HepG2 (cell line): ENCODE measurements around the gene ZNF628. TPM values are rescaled to one million over a fixed set of nuclear protein-coding genes. Genes with fewer than 3 reads are reported as not detected.

Experiments
- CEBPG ChIP-seq: IDR thresholded peaks from 2 replicates; pipeline ENCODE4 v1.6.1; 2016
- DNMT3B ChIP-seq: conservative IDR thresholded peaks from 2 replicates; pipeline ENCODE4 v1.6.1; 2016; ENCODE audit warnings: missing biosample characterization, control low read depth
- EP300 ChIP-seq, 3 experiments: sonication (generic) in 1 of 3; formaldehyde crosslinking in 1 of 3; IDR thresholded peaks; 2 replicates each; pipeline versions ENCODE4 v1.5.1 to v1.6.1; 2011 to 2020; ENCODE audit warnings: low read depth in 2 of 3, low read length in 2 of 3, borderline replicate concordance in 1 of 3, improper control_type of control experiment in 1 of 3, mild to moderate bottlenecking in 1 of 3, missing genetic modification reagents in 1 of 3, moderate library complexity in 1 of 3
- GLMP ChIP-seq: sonication (generic); formaldehyde crosslinking; IDR thresholded peaks from 2 replicates; pipeline ENCODE4 v1.9.0; 2021; ENCODE audit warnings: missing genetic modification reagents, mild to moderate bottlenecking, borderline replicate concordance
- HIVEP1 ChIP-seq: sonication (generic); formaldehyde crosslinking; IDR thresholded peaks from 2 replicates; pipeline ENCODE4 v1.4.0; 2020; ENCODE audit warnings: mild to moderate bottlenecking, missing genetic modification reagents
- ISX ChIP-seq: sonication (generic); formaldehyde crosslinking; conservative IDR thresholded peaks from 2 replicates; pipeline ENCODE4 v1.5.0; 2020; ENCODE audit warnings: missing genetic modification reagents
- MIER3 ChIP-seq: IDR thresholded peaks from 2 replicates; pipeline ENCODE4 v1.6.1; 2016; ENCODE audit warnings: missing compliant biosample characterization, borderline replicate concordance
- NR1H2 ChIP-seq: sonication (generic); formaldehyde crosslinking; IDR thresholded peaks from 2 replicates; pipeline ENCODE4 v1.8.1; 2022; ENCODE audit warnings: low read depth, missing genetic modification reagents, borderline replicate concordance
- PAWR ChIP-seq: sonication (generic); formaldehyde crosslinking; IDR thresholded peaks from 2 replicates; pipeline ENCODE4 v1.4.0; 2020; ENCODE audit warnings: missing genetic modification reagents, mild to moderate bottlenecking, borderline replicate concordance
- SP1 ChIP-seq, 2 experiments: fragments of 450-650 bp in 1 of 2; sonication (generic) in 1 of 2; formaldehyde crosslinking in 1 of 2; IDR thresholded peaks; 2 replicates each; pipeline versions ENCODE4 v1.4.0 to v1.6.1; 2016 to 2020; ENCODE audit warnings: missing genetic modification reagents in 1 of 2
- SP2 ChIP-seq: sonication (generic); formaldehyde crosslinking; IDR thresholded peaks from 2 replicates; pipeline ENCODE4 v1.5.1; 2020; ENCODE audit warnings: mild to moderate bottlenecking, missing genetic modification reagents
- TCF7L2 ChIP-seq: IDR thresholded peaks from 2 replicates; pipeline ENCODE4 v1.6.1; 2011; ENCODE audit warnings: mild to moderate bottlenecking, low read depth, low read length, moderate library complexity
- ZC3H13 ChIP-seq: sonication (generic); formaldehyde crosslinking; IDR thresholded peaks from 2 replicates; pipeline ENCODE4 v1.8.1; 2023; ENCODE audit warnings: mild to moderate bottlenecking, missing genetic modification reagents, moderate library complexity
- ZFP82 ChIP-seq: sonication (generic); formaldehyde crosslinking; IDR thresholded peaks from 2 replicates; pipeline ENCODE4 v1.5.1; 2020; ENCODE audit warnings: mild to moderate bottlenecking, missing genetic modification reagents, borderline replicate concordance
- ZNF256 ChIP-seq: sonication (generic); formaldehyde crosslinking; conservative IDR thresholded peaks from 2 replicates; pipeline ENCODE4 v1.4.0; 2020; ENCODE audit warnings: missing genetic modification reagents
- ZNF275 ChIP-seq: sonication (generic); formaldehyde crosslinking; IDR thresholded peaks from 2 replicates; pipeline ENCODE4 v1.8.0; 2022; ENCODE audit warnings: missing genetic modification reagents, mild to moderate bottlenecking, inconsistent platforms, borderline replicate concordance
- ZNF383 ChIP-seq: sonication (generic); formaldehyde crosslinking; IDR thresholded peaks from 2 replicates; pipeline ENCODE4 v1.4.0; 2020; ENCODE audit warnings: missing genetic modification reagents, mild to moderate bottlenecking, borderline replicate concordance
- ZNF546 ChIP-seq: sonication (generic); formaldehyde crosslinking; conservative IDR thresholded peaks from 2 replicates; pipeline ENCODE4 v1.8.1; 2023; ENCODE audit warnings: mild to moderate bottlenecking, missing genetic modification reagents
- ZNF589 ChIP-seq: sonication (generic); formaldehyde crosslinking; conservative IDR thresholded peaks from 2 replicates; pipeline ENCODE4 v1.8.0; 2022; ENCODE audit warnings: mild to moderate bottlenecking, moderate library complexity, missing genetic modification reagents
- ZNF614 ChIP-seq: IDR thresholded peaks from 2 replicates; pipeline ENCODE4 v1.6.1; 2018; ENCODE audit warnings: missing biosample characterization, missing genetic modification reagents, inconsistent platforms, borderline replicate concordance
- ZNF768 ChIP-seq: sonication (generic); formaldehyde crosslinking; IDR thresholded peaks from 2 replicates; pipeline ENCODE4 v1.4.0; 2020; ENCODE audit warnings: missing genetic modification reagents
- polyA plus RNA-seq, 8 experiments: library from polyadenylated mRNA; depleted of rRNA in 3 of 8; stranded (reverse) in 7 of 8; unstranded in 1 of 8; fragments of >200 nt; fragmentation: Illumina TruSeq in 4 of 8; extraction: Trizol in 4 of 8; gene quantifications; 2 replicates each; pipeline versions ENCODE4 v1.2.1 to v1.2.3, GENCODE V29; 2011 to 2016; ENCODE audit warnings: low read depth in 4 of 8, missing spikeins in 1 of 8, mixed read lengths in 1 of 8; ENCODE audit not compliant: insufficient read depth in 1 of 8
- total RNA-seq, 5 experiments: library from RNA; depleted of rRNA; stranded (reverse); fragments of >200 nt; fragmentation: Illumina TruSeq; extraction: Trizol; gene quantifications; 2 replicates each; pipeline ENCODE4 v1.2.3, GENCODE V29; 2016; ENCODE audit warnings: low read depth in 1 of 5
- TF ChIP-seq, protein P1 (sequence below): IDR thresholded peaks from 2 replicates; pipeline ENCODE4 v1.6.1; 2016; ENCODE audit warnings: mild to moderate bottlenecking
- TF ChIP-seq, protein P2 (sequence below): sonication (generic); formaldehyde crosslinking; IDR thresholded peaks from 2 replicates; pipeline ENCODE4 v1.8.1; 2023; ENCODE audit warnings: missing genetic modification reagents, mild to moderate bottlenecking, borderline replicate concordance
- TF ChIP-seq, protein P3 (sequence below): IDR thresholded peaks from 2 replicates; pipeline ENCODE4 v1.6.1; 2018; ENCODE audit warnings: missing genetic modification reagents

Gene ZNF628
- total and polyA plus RNA-seq, 2 of the 13 experiments (the other 11 are each of a cell fraction or from before 2014, with no cell fraction given): 0.54 to 1.2 TPM

GRCh38 chr19:55467236-55468053 is 9.0 kb upstream of the ZNF628 start (continued):
- TF ChIP-seq ZNF383 (CRISPR knock-in tag) (no peak), ZFP82 (CRISPR knock-in tag) (no peak), TCF7L2 (no peak), EP300 (IDR thresholded peaks at IDR 0.05; ENCODE audit: low read depth in 2 of 2, low read length in 2 of 2) (peak in 1 of 2 experiments; percentile 12; a peak in 1 of 4 replicates), EP300 (CRISPR knock-in tag; IDR thresholded peaks at IDR 0.05; ENCODE audit: borderline replicate concordance) (no peak; the same call in 1 of the 2 replicates), HIVEP1 (CRISPR knock-in tag) (no peak), ZC3H13 (CRISPR knock-in tag) (no peak), DNMT3B (CRISPR knock-in tag) (no peak), ZNF275 (CRISPR knock-in tag) (no peak), ZNF546 (no peak), GLMP (CRISPR knock-in tag) (no peak), ZNF768 (peak; percentile 77), ZNF589 (CRISPR knock-in tag) (no peak), ZNF614 (no peak), MIER3 (CRISPR knock-in tag) (no peak; the same call in 1 of the 2 replicates), ISX (no peak), PAWR (CRISPR knock-in tag) (no peak), ZNF256 (CRISPR knock-in tag) (0 out of 2 replicates have a peak, but pooled peaks have one; percentile 57), CEBPG (CRISPR knock-in tag) (0 out of 2 replicates have a peak, but pooled peaks have one; percentile 19), NR1H2 (CRISPR knock-in tag) (no peak), SP1 (IDR thresholded peaks at IDR 0.05) (no peak), SP1 (CRISPR knock-in tag; IDR thresholded peaks at IDR 0.05) (0 out of 2 replicates have a peak, but pooled peaks have one; percentile 35), SP2 (CRISPR knock-in tag) (0 out of 2 replicates have a peak, but pooled peaks have one; percentile 0)
- TF ChIP-seq, protein P1, sequence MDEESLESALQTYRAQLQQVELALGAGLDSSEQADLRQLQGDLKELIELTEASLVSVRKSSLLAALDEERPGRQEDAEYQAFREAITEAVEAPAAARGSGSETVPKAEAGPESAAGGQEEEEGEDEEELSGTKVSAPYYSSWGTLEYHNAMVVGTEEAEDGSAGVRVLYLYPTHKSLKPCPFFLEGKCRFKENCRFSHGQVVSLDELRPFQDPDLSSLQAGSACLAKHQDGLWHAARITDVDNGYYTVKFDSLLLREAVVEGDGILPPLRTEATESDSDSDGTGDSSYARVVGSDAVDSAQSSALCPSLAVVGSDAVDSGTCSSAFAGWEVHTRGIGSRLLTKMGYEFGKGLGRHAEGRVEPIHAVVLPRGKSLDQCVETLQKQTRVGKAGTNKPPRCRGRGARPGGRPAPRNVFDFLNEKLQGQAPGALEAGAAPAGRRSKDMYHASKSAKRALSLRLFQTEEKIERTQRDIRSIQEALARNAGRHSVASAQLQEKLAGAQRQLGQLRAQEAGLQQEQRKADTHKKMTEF (CRISPR knock-in tag): peak; percentile 77
- TF ChIP-seq, protein P2, sequence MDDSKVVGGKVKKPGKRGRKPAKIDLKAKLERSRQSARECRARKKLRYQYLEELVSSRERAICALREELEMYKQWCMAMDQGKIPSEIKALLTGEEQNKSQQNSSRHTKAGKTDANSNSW (CRISPR knock-in tag): no peak
- TF ChIP-seq, protein P3, sequence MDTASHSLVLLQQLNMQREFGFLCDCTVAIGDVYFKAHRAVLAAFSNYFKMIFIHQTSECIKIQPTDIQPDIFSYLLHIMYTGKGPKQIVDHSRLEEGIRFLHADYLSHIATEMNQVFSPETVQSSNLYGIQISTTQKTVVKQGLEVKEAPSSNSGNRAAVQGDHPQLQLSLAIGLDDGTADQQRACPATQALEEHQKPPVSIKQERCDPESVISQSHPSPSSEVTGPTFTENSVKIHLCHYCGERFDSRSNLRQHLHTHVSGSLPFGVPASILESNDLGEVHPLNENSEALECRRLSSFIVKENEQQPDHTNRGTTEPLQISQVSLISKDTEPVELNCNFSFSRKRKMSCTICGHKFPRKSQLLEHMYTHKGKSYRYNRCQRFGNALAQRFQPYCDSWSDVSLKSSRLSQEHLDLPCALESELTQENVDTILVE: no peak
